Endothelial cell of umbilical vein (primary cell): ENCODE data around the gene ATP6V1G3.

ENCODE experiments used
- CTCF ChIP-seq, 2 donors: IDR thresholded peaks; 1 replicate in 1 of 2; 2 replicates in 1 of 2; pipeline ENCODE4 v1.5.1; 2011; ENCODE audit warnings: low read length in 2 of 2, mild to moderate bottlenecking in 2 of 2, moderate library complexity in 2 of 2, control low read depth in 1 of 2, inconsistent platforms in 1 of 2, low read depth in 1 of 2; ENCODE audit not compliant: insufficient read depth in 1 of 2; ENCODE audit errors: extremely low read depth in 1 of 2
- EZH2 ChIP-seq: IDR thresholded peaks from 2 replicates; pipeline ENCODE4 v1.6.1; 2012; ENCODE audit warnings: borderline replicate concordance, low read depth, mild to moderate bottlenecking, moderate library complexity, low read length, inconsistent platforms; ENCODE audit not compliant: severe bottlenecking
- FOS ChIP-seq: IDR thresholded peaks from 2 replicates; pipeline ENCODE4 v1.6.1; 2011; ENCODE audit warnings: mild to moderate bottlenecking, low read length, moderate library complexity, borderline replicate concordance; ENCODE audit not compliant: insufficient read depth
- GATA2 ChIP-seq: IDR thresholded peaks from 2 replicates; pipeline ENCODE4 v1.7.0; 2011; ENCODE audit warnings: low read depth, mild to moderate bottlenecking, moderate library complexity, mixed read lengths, low read length; ENCODE audit not compliant: insufficient read length, insufficient read depth
- JUN ChIP-seq: IDR thresholded peaks from 2 replicates; pipeline ENCODE4 v1.6.1; 2011; ENCODE audit warnings: borderline replicate concordance, low read depth; ENCODE audit not compliant: insufficient read length, insufficient read depth
- MAX ChIP-seq: IDR thresholded peaks from 2 replicates; pipeline ENCODE4 v1.6.1; 2011; ENCODE audit not compliant: insufficient read depth, insufficient read length
- MYC ChIP-seq: IDR thresholded peaks from one replicate; pipeline ENCODE4 v1.6.1; 2011; ENCODE audit warnings: mild to moderate bottlenecking, low read depth, low read length
- POLR2A ChIP-seq: IDR thresholded peaks from 2 replicates; pipeline ENCODE4 v1.6.1; 2012; ENCODE audit warnings: low read depth, mild to moderate bottlenecking, control low read depth, low read length
- POLR2AphosphoS5 ChIP-seq: IDR thresholded peaks from 2 replicates; pipeline ENCODE4 v1.6.1; 2012; ENCODE audit warnings: low read depth, mild to moderate bottlenecking, control low read depth, low read length, moderate library complexity; ENCODE audit not compliant: insufficient read depth

DNA sequence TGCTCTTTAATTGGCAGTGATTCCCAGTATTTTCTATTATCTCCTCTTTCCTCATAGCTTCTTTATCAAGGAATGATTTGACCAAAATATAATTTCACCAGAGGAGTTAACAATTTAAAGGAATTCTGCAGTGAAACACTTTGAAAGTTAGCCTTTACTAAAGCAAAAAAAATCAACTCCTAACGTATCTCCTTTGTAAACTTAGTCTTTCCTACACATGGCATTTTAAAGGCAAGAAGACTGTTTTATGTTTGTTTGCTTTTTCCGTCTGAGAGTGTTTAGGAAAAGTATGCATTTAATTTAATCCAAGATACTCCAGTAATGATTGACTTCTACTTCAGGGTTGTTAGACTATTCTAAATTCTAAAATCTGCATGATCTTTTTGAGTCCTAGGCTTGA, 15.9 kb downstream of the ATP6V1G3 start:
- TF ChIP-seq EZH2 (no peak), POLR2AphosphoS5 (no peak), GATA2 (no peak), CTCF (IDR thresholded peaks at IDR 0.05; ENCODE audit: extremely low read depth in 1 of 2, insufficient read depth in 1 of 2, low read depth in 1 of 2, low read length in 2 of 2) (no peak), POLR2A (no peak), MYC (no peak), MAX (no peak), FOS (no peak), JUN (no peak)
